ENCODE data around the gene SVOP.

DNA sequence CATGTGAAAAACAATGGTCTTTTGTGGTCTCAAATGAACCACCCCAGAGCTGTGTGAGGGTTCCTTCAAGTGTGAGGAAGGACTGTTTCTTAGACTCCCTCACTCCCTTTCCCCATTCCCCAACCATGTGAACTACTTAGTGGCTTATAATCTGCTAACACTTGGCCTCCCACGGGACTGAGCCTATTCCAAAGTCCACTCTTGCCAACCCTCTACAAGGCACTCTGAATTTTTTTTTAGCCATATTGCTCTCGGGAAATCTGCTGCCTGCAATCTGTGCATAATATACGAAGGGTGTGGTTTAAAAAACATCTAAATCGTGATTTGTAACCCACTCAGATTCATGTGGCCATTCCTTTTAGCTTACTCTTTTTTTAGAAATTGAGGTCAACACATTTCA, 2.6 kb downstream of the SVOP start:
- TF ChIP-seq, protein P1, sequence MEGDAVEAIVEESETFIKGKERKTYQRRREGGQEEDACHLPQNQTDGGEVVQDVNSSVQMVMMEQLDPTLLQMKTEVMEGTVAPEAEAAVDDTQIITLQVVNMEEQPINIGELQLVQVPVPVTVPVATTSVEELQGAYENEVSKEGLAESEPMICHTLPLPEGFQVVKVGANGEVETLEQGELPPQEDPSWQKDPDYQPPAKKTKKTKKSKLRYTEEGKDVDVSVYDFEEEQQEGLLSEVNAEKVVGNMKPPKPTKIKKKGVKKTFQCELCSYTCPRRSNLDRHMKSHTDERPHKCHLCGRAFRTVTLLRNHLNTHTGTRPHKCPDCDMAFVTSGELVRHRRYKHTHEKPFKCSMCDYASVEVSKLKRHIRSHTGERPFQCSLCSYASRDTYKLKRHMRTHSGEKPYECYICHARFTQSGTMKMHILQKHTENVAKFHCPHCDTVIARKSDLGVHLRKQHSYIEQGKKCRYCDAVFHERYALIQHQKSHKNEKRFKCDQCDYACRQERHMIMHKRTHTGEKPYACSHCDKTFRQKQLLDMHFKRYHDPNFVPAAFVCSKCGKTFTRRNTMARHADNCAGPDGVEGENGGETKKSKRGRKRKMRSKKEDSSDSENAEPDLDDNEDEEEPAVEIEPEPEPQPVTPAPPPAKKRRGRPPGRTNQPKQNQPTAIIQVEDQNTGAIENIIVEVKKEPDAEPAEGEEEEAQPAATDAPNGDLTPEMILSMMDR (IDR thresholded peaks at IDR 0.05 in 2 of 3, conservative IDR thresholded peaks at IDR 0.05 in 1 of 3; ENCODE audit: borderline replicate concordance in 1 of 3, insufficient read depth in 1 of 3, low read depth in 2 of 3, low read length in 2 of 3), result no peak
- TF ChIP-seq EZH2 (IDR thresholded peaks at IDR 0.05) (no peak), EZH2phosphoT487 (IDR thresholded peaks at IDR 0.05; ENCODE audit: borderline replicate concordance) (no peak), ELF1 (IDR thresholded peaks at IDR 0.05; ENCODE audit: borderline replicate concordance, low read depth) (no peak), ZNF274 (IDR thresholded peaks at IDR 0.05; ENCODE audit: low read depth, low read length) (no peak), EGR1 (IDR thresholded peaks at IDR 0.05; ENCODE audit: low read depth) (no peak), POLR2A (IDR thresholded peaks at IDR 0.05; ENCODE audit: borderline replicate concordance, extremely low read depth, insufficient read depth, insufficient read length) (no peak), YY1 (IDR thresholded peaks at IDR 0.05; ENCODE audit: extremely low read depth, insufficient replicate concordance, low read depth, low read length) (no peak), SP1 (IDR thresholded peaks at IDR 0.05; ENCODE audit: low read depth) (no peak)
- TF ChIP-seq, protein P2, sequence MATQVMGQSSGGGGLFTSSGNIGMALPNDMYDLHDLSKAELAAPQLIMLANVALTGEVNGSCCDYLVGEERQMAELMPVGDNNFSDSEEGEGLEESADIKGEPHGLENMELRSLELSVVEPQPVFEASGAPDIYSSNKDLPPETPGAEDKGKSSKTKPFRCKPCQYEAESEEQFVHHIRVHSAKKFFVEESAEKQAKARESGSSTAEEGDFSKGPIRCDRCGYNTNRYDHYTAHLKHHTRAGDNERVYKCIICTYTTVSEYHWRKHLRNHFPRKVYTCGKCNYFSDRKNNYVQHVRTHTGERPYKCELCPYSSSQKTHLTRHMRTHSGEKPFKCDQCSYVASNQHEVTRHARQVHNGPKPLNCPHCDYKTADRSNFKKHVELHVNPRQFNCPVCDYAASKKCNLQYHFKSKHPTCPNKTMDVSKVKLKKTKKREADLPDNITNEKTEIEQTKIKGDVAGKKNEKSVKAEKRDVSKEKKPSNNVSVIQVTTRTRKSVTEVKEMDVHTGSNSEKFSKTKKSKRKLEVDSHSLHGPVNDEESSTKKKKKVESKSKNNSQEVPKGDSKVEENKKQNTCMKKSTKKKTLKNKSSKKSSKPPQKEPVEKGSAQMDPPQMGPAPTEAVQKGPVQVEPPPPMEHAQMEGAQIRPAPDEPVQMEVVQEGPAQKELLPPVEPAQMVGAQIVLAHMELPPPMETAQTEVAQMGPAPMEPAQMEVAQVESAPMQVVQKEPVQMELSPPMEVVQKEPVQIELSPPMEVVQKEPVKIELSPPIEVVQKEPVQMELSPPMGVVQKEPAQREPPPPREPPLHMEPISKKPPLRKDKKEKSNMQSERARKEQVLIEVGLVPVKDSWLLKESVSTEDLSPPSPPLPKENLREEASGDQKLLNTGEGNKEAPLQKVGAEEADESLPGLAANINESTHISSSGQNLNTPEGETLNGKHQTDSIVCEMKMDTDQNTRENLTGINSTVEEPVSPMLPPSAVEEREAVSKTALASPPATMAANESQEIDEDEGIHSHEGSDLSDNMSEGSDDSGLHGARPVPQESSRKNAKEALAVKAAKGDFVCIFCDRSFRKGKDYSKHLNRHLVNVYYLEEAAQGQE (IDR thresholded peaks at IDR 0.05; ENCODE audit: low read depth), result no peak
- TF ChIP-seq, protein P3, sequence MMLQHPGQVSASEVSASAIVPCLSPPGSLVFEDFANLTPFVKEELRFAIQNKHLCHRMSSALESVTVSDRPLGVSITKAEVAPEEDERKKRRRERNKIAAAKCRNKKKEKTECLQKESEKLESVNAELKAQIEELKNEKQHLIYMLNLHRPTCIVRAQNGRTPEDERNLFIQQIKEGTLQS (IDR thresholded peaks at IDR 0.05), result no peak

All from HCT116 (cell line).